Measurements from ENCODE around the gene TTC13. TPM values are rescaled to one million over a fixed set of nuclear protein-coding genes. Genes with fewer than 3 reads are reported as not detected.
A peak's percentile ranks its signal among the peaks of the same experiment; 100 is the strongest.

Gene TTC13
- total RNA-seq (2012; rRNA removed) (8.9 and 9.1 TPM in 2 replicates), polyA plus RNA-seq (2012; rRNA removed) (6.0 and 6.1 TPM in 2 replicates), Bru-seq, nascent RNA (percentile 54 among the genes with signal in this experiment), BruChase-seq, experiment 1, labeled RNA remaining after a 6-hour chase (percentile 58 among the genes with signal in this experiment), BruChase-seq, experiment 2, labeled RNA remaining after a 2-hour chase (percentile 61 among the genes with signal in this experiment)
- polyA plus RNA-seq (2012; cell fraction: cytosol; rRNA removed): 2.2 and 2.5 TPM in 2 replicates
- 3.1 and 9.3 TPM in 2 replicates for polyA plus RNA-seq (2012; cell fraction: nucleus; rRNA removed; ENCODE audit: low replicate concordance)
- long read RNA-seq, transcript TTC13-201 (23 exons, 3,253 nt): major isoform, 10 of 30 reads
- long read RNA-seq, partial matches to known transcripts: 2 of 30 reads
- long read RNA-seq, other reads (novel, unspliced or antisense): 18 of 30 reads

GRCh38 chr1:230978491-230979388 is at the start of gene TTC13, which contains the start of gene ARV1:
Gene TTC13, minus strand, starts transcription at chr1:230978861. Its CDS starts 31 bp downstream, at chr1:230978830.
Gene ARV1, plus strand, starts transcription at chr1:230979094. Its CDS starts 12 bp downstream, at chr1:230979106.
- intact Hi-C loops (cut with micrococcal nuclease): loop anchor here (1.0 to 5.0 kb wide), 6 partner anchors 41 to 336 kb away; partner anchors contain the start of genes C1orf198 and COG2
- TF ChIP-seq MAFK (IDR thresholded peaks at IDR 0.05; ENCODE audit: low read depth, low read length): no peak
- TF ChIP-seq FOS (IDR thresholded peaks at IDR 0.05; ENCODE audit: low read depth, low read length): no peak
- peak; percentile 62; the same call in 1 of the 2 replicates for TF ChIP-seq MXI1 (IDR thresholded peaks at IDR 0.05; ENCODE audit: borderline replicate concordance, low read depth, low read length)
- no peak for TF ChIP-seq NFE2L2 (IDR thresholded peaks at IDR 0.05; ENCODE audit: low read depth, low read length)
- no peak for TF ChIP-seq CHD1 (IDR thresholded peaks at IDR 0.05; ENCODE audit: low read depth, low read length)
- peak; percentile 69; the same call in 1 of the 2 replicates for TF ChIP-seq MAZ (IDR thresholded peaks at IDR 0.05; ENCODE audit: borderline replicate concordance, low read depth, low read length)
- peak; percentile 89 for TF ChIP-seq RCOR1 (IDR thresholded peaks at IDR 0.05; ENCODE audit: insufficient replicate concordance, low read length)
- TF ChIP-seq, protein P1, sequence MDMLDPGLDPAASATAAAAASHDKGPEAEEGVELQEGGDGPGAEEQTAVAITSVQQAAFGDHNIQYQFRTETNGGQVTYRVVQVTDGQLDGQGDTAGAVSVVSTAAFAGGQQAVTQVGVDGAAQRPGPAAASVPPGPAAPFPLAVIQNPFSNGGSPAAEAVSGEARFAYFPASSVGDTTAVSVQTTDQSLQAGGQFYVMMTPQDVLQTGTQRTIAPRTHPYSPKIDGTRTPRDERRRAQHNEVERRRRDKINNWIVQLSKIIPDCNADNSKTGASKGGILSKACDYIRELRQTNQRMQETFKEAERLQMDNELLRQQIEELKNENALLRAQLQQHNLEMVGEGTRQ (IDR thresholded peaks at IDR 0.05; ENCODE audit: low read depth, low read length): peak; percentile 11; the same call in 1 of the 2 replicates
- no peak for TF ChIP-seq RFX5 (IDR thresholded peaks at IDR 0.05; ENCODE audit: low read depth, low read length)
- TF ChIP-seq, protein P2, sequence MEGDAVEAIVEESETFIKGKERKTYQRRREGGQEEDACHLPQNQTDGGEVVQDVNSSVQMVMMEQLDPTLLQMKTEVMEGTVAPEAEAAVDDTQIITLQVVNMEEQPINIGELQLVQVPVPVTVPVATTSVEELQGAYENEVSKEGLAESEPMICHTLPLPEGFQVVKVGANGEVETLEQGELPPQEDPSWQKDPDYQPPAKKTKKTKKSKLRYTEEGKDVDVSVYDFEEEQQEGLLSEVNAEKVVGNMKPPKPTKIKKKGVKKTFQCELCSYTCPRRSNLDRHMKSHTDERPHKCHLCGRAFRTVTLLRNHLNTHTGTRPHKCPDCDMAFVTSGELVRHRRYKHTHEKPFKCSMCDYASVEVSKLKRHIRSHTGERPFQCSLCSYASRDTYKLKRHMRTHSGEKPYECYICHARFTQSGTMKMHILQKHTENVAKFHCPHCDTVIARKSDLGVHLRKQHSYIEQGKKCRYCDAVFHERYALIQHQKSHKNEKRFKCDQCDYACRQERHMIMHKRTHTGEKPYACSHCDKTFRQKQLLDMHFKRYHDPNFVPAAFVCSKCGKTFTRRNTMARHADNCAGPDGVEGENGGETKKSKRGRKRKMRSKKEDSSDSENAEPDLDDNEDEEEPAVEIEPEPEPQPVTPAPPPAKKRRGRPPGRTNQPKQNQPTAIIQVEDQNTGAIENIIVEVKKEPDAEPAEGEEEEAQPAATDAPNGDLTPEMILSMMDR (conservative IDR thresholded peaks at IDR 0.05; ENCODE audit: low read depth, low read length): peak; percentile 13; the same call in 1 of the 2 replicates

More at GRCh38 chr1:230978491-230979388, at the start of gene TTC13, which contains the start of gene ARV1:
- Histone ChIP-seq H3K18ac (ENCODE audit: low read depth, low read length) (peak within 1 kb of the TSS; percentile 54), H3K27ac (ENCODE audit: insufficient read depth, low read length) (peak within 1 kb of the TSS; percentile 71), H4K91ac (ENCODE audit: insufficient read depth, low read depth, low read length) (peak within 1 kb of the TSS; percentile 93), H3K23ac (ENCODE audit: low read depth, low read length) (peak within 1 kb of the TSS; percentile 83; the same call in 1 of the 2 replicates), H4K20me1 (ENCODE audit: insufficient read depth, low read length) (no peaks in the 10 kb centered on the region), H3K27me3 (ENCODE audit: control insufficient read depth, insufficient read depth, low read length) (no peaks in the 10 kb centered on the region), H3K9ac (ENCODE audit: low read depth, low read length) (peak within 1 kb of the TSS; percentile 95), H3K4ac (ENCODE audit: low read depth, low read length) (peak within 1 kb of the TSS; percentile 89), H3K56ac (ENCODE audit: extremely low read depth, insufficient read depth, low read length) (peak within 1 kb of the TSS; percentile 93), H3K14ac (replicated peaks; ENCODE audit: low read depth, low read length) (peak within 1 kb of the TSS; percentile 95), H2BK120ac (ENCODE audit: low read depth, low read length) (peak within 1 kb of the TSS; percentile 58; the same call in 1 of the 2 replicates), H2AFZ (replicated peaks; ENCODE audit: low read length, poor library complexity) (peak within 1 kb of the TSS; percentile 97), H3K9me3 (ENCODE audit: control insufficient read depth, insufficient read depth, low read length) (no peaks in the 10 kb centered on the region), H2BK5ac (ENCODE audit: low read depth, low read length, poor library complexity, severe bottlenecking) (peak within 1 kb of the TSS; percentile 82), H3K79me1 (ENCODE audit: low read depth in 1 of 2, low read length in 2 of 2) (peaks cover 38 to 45% of the 10 kb centered on the region in 2 experiments), H2BK15ac (ENCODE audit: low read depth, low read length) (no peak within 1 kb of the TSS), H3K4me2 (ENCODE audit: low read depth, low read length) (peak within 1 kb of the TSS; percentile 92), H3K4me1 (ENCODE audit: control insufficient read depth, insufficient read depth, low read length) (peaks cover 6% of the 10 kb centered on the region), H2AK5ac (ENCODE audit: low read depth, low read length) (peak within 1 kb of the TSS; percentile 76; the same call in 1 of the 2 replicates), H3K36me3 (ENCODE audit: control insufficient read depth, insufficient read depth, low read length) (peaks cover 2% of the 10 kb centered on the region; the same call in 1 of the 2 replicates), H4K8ac (ENCODE audit: low read depth in 2 of 2, low read length in 2 of 2) (peak within 1 kb of the TSS; percentile 88 to 98), H3K4me3 (ENCODE audit: insufficient read depth, low read depth, low read length) (peak within 1 kb of the TSS; percentile 68), H2AK9ac (replicated peaks; ENCODE audit: low read depth, low read length, poor library complexity) (peak within 1 kb of the TSS; percentile 85), H2BK20ac (ENCODE audit: low read depth, low read length) (no peak within 1 kb of the TSS), H3K9me1 (ENCODE audit: insufficient read depth, low read length) (peaks cover 2% of the 10 kb centered on the region; the same call in 1 of the 2 replicates), H4K5ac (ENCODE audit: low read depth, low read length) (peak within 1 kb of the TSS; percentile 91)
- dilution Hi-C loops (cut with HindIII; ENCODE audit: low sequenced_read_pairs, unreplicated experiment) (no loop called here), in situ Hi-C loops (cut with MboI; ENCODE audit: low sequenced_read_pairs) (no loop called here)
- ChIA-PET POLR2A (ENCODE audit: unreplicated experiment) (no interaction called here), CTCF (interaction anchor here (0.5 to 1.2 kb wide), 3 partner anchors 23 to 599 kb away, joined by 3 to 4 read pairs (median 3); no protein-coding TSS in a partner anchor)
- peak; percentile 98 for DNase-seq
- no TSS peak for BruUV-seq (replicated peaks)
- peak; percentile 99 for ATAC-seq (ENCODE audit: low read depth)
- WGBS, 2 experiments (ENCODE audit: extremely low coverage in 2 of 2, insufficient read length in 1 of 2): 5% methylated on average over 4 of the region's 79 CpGs; no CpG with 5 or more reads in 1 of the 2 experiments
